Ovary (tissue), 3 donors: Measurements from ENCODE around the gene SETDB1.

ENCODE experiments used
- EP300 ChIP-seq: sonication (generic); formaldehyde crosslinking; IDR thresholded peaks from one replicate; pipeline ENCODE4 v1.6.1; 2017; ENCODE audit warnings: antibody characterized with exemption
- TF ChIP-seq, protein P1 (sequence below), 3 donors: fragments of 450-650 bp in 2 of 3; fragments of 200-600 bp in 1 of 3; IDR thresholded peaks; one replicate each; pipeline versions ENCODE4 v1.5.1 to v1.8.0; 2016 to 2022; ENCODE audit warnings: antibody characterized with exemption in 3 of 3, mild to moderate bottlenecking in 1 of 3
- donor health status: DM: no; HTN: no; CAD: no.

DNA sequence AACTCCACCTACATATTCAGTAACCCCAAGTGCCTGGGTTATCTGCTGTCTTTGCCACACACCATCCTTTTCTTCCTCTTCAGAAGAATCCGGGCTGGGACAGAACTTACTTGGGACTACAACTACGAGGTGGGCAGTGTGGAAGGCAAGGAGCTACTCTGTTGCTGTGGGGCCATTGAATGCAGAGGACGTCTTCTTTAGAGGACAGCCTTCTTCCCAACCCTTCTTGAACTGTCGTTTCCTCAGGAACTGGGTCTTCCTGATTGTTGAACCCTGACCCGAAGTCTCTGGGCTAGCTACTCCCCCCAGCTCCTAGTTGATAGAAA, 38.0 kb downstream of the SETDB1 start:
- TF ChIP-seq, protein P1, sequence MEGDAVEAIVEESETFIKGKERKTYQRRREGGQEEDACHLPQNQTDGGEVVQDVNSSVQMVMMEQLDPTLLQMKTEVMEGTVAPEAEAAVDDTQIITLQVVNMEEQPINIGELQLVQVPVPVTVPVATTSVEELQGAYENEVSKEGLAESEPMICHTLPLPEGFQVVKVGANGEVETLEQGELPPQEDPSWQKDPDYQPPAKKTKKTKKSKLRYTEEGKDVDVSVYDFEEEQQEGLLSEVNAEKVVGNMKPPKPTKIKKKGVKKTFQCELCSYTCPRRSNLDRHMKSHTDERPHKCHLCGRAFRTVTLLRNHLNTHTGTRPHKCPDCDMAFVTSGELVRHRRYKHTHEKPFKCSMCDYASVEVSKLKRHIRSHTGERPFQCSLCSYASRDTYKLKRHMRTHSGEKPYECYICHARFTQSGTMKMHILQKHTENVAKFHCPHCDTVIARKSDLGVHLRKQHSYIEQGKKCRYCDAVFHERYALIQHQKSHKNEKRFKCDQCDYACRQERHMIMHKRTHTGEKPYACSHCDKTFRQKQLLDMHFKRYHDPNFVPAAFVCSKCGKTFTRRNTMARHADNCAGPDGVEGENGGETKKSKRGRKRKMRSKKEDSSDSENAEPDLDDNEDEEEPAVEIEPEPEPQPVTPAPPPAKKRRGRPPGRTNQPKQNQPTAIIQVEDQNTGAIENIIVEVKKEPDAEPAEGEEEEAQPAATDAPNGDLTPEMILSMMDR (IDR thresholded peaks at IDR 0.05), result no peak
- TF ChIP-seq EP300, result no peak
